ENCODE data around the gene OSBP. TPM values are rescaled to one million over a fixed set of nuclear protein-coding genes. Genes with fewer than 3 reads are reported as not detected.

OSBP gene
- total and polyA plus RNA-seq, 9 of the 15 experiments (the other 6 are each of a cell fraction or from before 2014, with no cell fraction given), result 11.7 to 49.0 (median 28.7) TPM

DNA sequence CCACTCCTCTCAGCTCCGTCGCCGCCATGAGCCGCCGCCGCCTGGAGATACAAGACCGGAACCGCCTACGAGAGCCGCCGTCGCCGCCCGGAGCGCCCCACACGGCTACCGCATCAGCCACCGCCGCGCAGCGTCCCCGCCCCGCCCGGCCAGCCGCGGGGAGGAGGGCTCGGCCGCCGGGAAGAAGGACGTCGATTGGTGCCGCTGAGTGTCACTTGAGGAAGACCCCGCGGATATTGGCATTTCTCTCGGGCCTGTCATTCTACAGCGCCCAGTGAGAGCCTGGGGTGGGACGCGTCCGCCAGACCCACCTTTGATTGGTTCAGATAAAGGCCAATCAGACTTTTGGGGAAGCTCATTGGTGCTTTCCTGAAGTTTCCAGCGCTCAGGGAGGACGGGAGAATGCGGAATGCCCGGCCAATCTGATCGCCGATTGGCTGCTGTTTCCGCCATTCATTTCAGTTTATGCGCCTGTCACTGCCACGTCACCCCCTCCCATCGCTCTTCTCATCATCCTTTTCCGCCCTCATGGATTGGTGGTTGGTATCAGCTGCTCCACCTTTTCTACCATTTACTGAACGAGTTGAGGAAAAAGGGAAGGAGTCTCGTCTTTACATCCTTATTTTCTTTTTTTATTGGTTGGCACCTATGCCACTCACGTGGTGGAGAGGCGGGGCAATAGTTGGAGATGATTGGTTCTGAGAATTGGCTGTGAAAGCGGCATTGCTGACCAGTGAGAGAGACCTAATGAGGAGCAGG is at the start of gene OSBP (continued):
- TF ChIP-seq CCNT2 (IDR thresholded peaks at IDR 0.05; ENCODE audit: borderline replicate concordance, extremely low read depth, insufficient read length, low read depth, low read length), result peak; percentile 84
- no peak for TF ChIP-seq NFXL1 (CRISPR knock-in tag; IDR thresholded peaks at IDR 0.05)
- peak; percentile 100 for TF ChIP-seq MBD2 (IDR thresholded peaks at IDR 0.05; ENCODE audit: borderline replicate concordance, low read depth)
- TF ChIP-seq, protein P1, sequence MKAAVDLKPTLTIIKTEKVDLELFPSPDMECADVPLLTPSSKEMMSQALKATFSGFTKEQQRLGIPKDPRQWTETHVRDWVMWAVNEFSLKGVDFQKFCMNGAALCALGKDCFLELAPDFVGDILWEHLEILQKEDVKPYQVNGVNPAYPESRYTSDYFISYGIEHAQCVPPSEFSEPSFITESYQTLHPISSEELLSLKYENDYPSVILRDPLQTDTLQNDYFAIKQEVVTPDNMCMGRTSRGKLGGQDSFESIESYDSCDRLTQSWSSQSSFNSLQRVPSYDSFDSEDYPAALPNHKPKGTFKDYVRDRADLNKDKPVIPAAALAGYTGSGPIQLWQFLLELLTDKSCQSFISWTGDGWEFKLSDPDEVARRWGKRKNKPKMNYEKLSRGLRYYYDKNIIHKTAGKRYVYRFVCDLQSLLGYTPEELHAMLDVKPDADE (conservative IDR thresholded peaks at IDR 0.05; ENCODE audit: control insufficient read depth, low read depth, low read length), result peak; percentile 39; the same call in 1 of the 2 replicates
- TF ChIP-seq FOXK2 (conservative IDR thresholded peaks at IDR 0.05 in 1 of 2, IDR thresholded peaks at IDR 0.05 in 1 of 2; ENCODE audit: low read depth in 2 of 2), result peak in 1 of 2 experiments; percentile 84
- TF ChIP-seq POLR2A (conservative IDR thresholded peaks at IDR 0.05), result peak; percentile 72
- TF ChIP-seq MCM7 (IDR thresholded peaks at IDR 0.05), result no peak
- TF ChIP-seq U2AF1 (optimal IDR thresholded peaks at IDR 0.05; ENCODE audit: low read depth, low read length), result peak; percentile 87
- TF ChIP-seq, protein P2, sequence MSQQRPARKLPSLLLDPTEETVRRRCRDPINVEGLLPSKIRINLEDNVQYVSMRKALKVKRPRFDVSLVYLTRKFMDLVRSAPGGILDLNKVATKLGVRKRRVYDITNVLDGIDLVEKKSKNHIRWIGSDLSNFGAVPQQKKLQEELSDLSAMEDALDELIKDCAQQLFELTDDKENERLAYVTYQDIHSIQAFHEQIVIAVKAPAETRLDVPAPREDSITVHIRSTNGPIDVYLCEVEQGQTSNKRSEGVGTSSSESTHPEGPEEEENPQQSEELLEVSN (IDR thresholded peaks at IDR 0.05; ENCODE audit: borderline replicate concordance in 1 of 2, extremely low read depth in 1 of 2, insufficient read depth in 1 of 2, insufficient read length in 1 of 2, low read depth in 1 of 2, low read length in 1 of 2, poor library complexity in 1 of 2, severe bottlenecking in 1 of 2), result peak in 1 of 2 experiments; percentile 22
- no peak for TF ChIP-seq ZNF445 (CRISPR knock-in tag; IDR thresholded peaks at IDR 0.05; ENCODE audit: low read depth)
- peak; percentile 72 for TF ChIP-seq TEAD4 (IDR thresholded peaks at IDR 0.05; ENCODE audit: low read length)
- no peak for TF ChIP-seq TEAD4 (CRISPR knock-in tag; IDR thresholded peaks at IDR 0.05; ENCODE audit: borderline replicate concordance)
- no peak for TF ChIP-seq SNIP1 (IDR thresholded peaks at IDR 0.05; ENCODE audit: low read depth)
- TF ChIP-seq NR2C2 (CRISPR knock-in tag; IDR thresholded peaks at IDR 0.05), result no peak
- TF ChIP-seq NR2C2 (tag; IDR thresholded peaks at IDR 0.05), result peak; percentile 87; the same call in 1 of the 2 replicates
- peak; percentile 83 for TF ChIP-seq ELF1 (tag; IDR thresholded peaks at IDR 0.05)
- TF ChIP-seq, protein P3, sequence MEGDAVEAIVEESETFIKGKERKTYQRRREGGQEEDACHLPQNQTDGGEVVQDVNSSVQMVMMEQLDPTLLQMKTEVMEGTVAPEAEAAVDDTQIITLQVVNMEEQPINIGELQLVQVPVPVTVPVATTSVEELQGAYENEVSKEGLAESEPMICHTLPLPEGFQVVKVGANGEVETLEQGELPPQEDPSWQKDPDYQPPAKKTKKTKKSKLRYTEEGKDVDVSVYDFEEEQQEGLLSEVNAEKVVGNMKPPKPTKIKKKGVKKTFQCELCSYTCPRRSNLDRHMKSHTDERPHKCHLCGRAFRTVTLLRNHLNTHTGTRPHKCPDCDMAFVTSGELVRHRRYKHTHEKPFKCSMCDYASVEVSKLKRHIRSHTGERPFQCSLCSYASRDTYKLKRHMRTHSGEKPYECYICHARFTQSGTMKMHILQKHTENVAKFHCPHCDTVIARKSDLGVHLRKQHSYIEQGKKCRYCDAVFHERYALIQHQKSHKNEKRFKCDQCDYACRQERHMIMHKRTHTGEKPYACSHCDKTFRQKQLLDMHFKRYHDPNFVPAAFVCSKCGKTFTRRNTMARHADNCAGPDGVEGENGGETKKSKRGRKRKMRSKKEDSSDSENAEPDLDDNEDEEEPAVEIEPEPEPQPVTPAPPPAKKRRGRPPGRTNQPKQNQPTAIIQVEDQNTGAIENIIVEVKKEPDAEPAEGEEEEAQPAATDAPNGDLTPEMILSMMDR (IDR thresholded peaks at IDR 0.05 in 2 of 3, conservative IDR thresholded peaks at IDR 0.05 in 1 of 3; ENCODE audit: insufficient read depth in 2 of 3, low read depth in 1 of 3, low read length in 3 of 3), result 0 out of 6 replicates have a peak, but pooled peaks of 1 of the 3 experiments have one; percentile 2
- peak; percentile 31; the same call in 1 of the 2 replicates for TF ChIP-seq CC2D1A (IDR thresholded peaks at IDR 0.05)
- TF ChIP-seq FOS (IDR thresholded peaks at IDR 0.05; ENCODE audit: extremely low read depth, insufficient read length), result peak; percentile 100
- TF ChIP-seq POLR2G (IDR thresholded peaks at IDR 0.05; ENCODE audit: low read depth, low read length), result peak; percentile 96

Measured in K562 (cell line).